K562 (cell line): ENCODE results near the gene MLANA. TPM values are rescaled to one million over a fixed set of nuclear protein-coding genes. Genes with fewer than 3 reads are reported as not detected.

Experiments
- ATAC-seq: fragments of 200-7000 bp; cut with Tn5 transposase; 3 replicates; pipeline ENCODE4 v1.9.1; 2020; ENCODE audit warnings: moderate library complexity
- BruUV-seq: library from RNA; stranded (reverse); fragments of 400-500 nt; replicated peaks from 2 replicates; lab custom pipeline; 2021; lab: Mats Ljungman, UMichigan
- CTCF ChIA-PET: fragments of 300-600 bp; formaldehyde crosslinking; extraction: SDS; loops from one replicate; lab custom pipeline; 2021; ENCODE audit warnings: low intra/inter-chr PET ratio; lab: Yijun Ruan, JAX
- POLR2A ChIA-PET: fragments of 300-600, 350-650 bp; sonication (Branson Sonifier 250); formaldehyde crosslinking; extraction: SDS; loops from one replicate; lab custom pipeline; 2021; ENCODE audit warnings: antibody characterized with exemption, inconsistent platforms; lab: Yijun Ruan, JAX
- DNase-seq, 4 experiments: peaks; one replicate each; pipeline versions ENCODE4 v3.0.0 to v3.0.0-alpha.2; 2011 to 2018; ENCODE audit warnings: low spot score in 3 of 4, mixed read lengths in 3 of 4; ENCODE audit errors: extremely low read depth in 1 of 4
- FAIRE-seq: peaks from 2 replicates; lab custom pipeline; 2011; peaks lifted over from hg19 to GRCh38; lab: Jason Lieb, UNC
- H2AFZ ChIP-seq: 2 replicates; pipeline ENCODE4 v1.6.0; 2011; ENCODE audit warnings: low read depth, low read length, control low read depth, inconsistent platforms
- H3K27ac ChIP-seq: fragments of 200-600 bp; 3 replicates; pipeline ENCODE4 v1.8.0; 2011; ENCODE audit warnings: low read depth, mild to moderate bottlenecking, control low read depth, inconsistent platforms, low read length, moderate library complexity, mixed read lengths; ENCODE audit errors: extremely low read depth
- H3K27me3 ChIP-seq, 2 experiments: fragments of 300-600 bp in 1 of 2; 2 replicates in 1 of 2; 3 replicates in 1 of 2; pipeline versions ENCODE4 v1.6.0 to v1.8.0; 2011; ENCODE audit warnings: inconsistent platforms in 2 of 2, low read length in 2 of 2, mild to moderate bottlenecking in 1 of 2, mixed read lengths in 1 of 2, moderate library complexity in 1 of 2; ENCODE audit not compliant: control insufficient read depth in 2 of 2, insufficient read depth in 2 of 2
- H3K36me3 ChIP-seq: fragments of 300-600 bp; 3 replicates; pipeline ENCODE4 v1.8.0; 2011; ENCODE audit warnings: mild to moderate bottlenecking, low read length, inconsistent platforms; ENCODE audit not compliant: control insufficient read depth, insufficient read depth
- H3K4me1 ChIP-seq, 2 experiments: fragments of 200-600 bp in 1 of 2; replicated peaks in 1 of 2; 2 replicates in 1 of 2; 3 replicates in 1 of 2; pipeline versions ENCODE4 v1.5.1 to v1.8.0; 2011; ENCODE audit warnings: inconsistent platforms in 2 of 2, low read length in 2 of 2, mild to moderate bottlenecking in 1 of 2, mixed read lengths in 1 of 2, moderate library complexity in 1 of 2; ENCODE audit not compliant: control insufficient read depth in 2 of 2, insufficient read depth in 2 of 2
- H3K4me2 ChIP-seq: 2 replicates; pipeline ENCODE4 v1.6.1; 2011; ENCODE audit warnings: low read length, control low read depth, inconsistent platforms, mixed read lengths; ENCODE audit not compliant: insufficient read depth
- H3K4me3 ChIP-seq: fragments of 200-600 bp; sonication (generic), shearing (Covaris generic); 2 replicates; pipeline ENCODE4 v1.5.1; 2016; ENCODE audit warnings: control low read depth, inconsistent platforms
- H3K79me2 ChIP-seq: fragments of 200-600 bp; 3 replicates; pipeline ENCODE4 v1.8.0; 2011; ENCODE audit warnings: low read length, inconsistent platforms; ENCODE audit not compliant: control insufficient read depth, insufficient read depth
- H3K9ac ChIP-seq, 2 experiments: 2 replicates each; pipeline versions ENCODE4 v1.6.0 to v1.6.1; 2011; ENCODE audit warnings: low read depth in 2 of 2, low read length in 2 of 2, control low read depth in 1 of 2, inconsistent platforms in 1 of 2, mild to moderate bottlenecking in 1 of 2, mixed read lengths in 1 of 2; ENCODE audit not compliant: insufficient read depth in 1 of 2
- H3K9me1 ChIP-seq: one replicate; pipeline ENCODE4 v1.6.0; 2011; ENCODE audit warnings: inconsistent platforms, mild to moderate bottlenecking, low read length, moderate library complexity; ENCODE audit not compliant: control insufficient read depth, insufficient read depth
- H3K9me3 ChIP-seq: replicated peaks from 2 replicates; pipeline ENCODE4 v1.5.1; 2011; ENCODE audit warnings: low read depth, low read length, inconsistent platforms; ENCODE audit not compliant: control insufficient read depth, insufficient read depth
- H4K20me1 ChIP-seq: replicated peaks from 2 replicates; pipeline ENCODE4 v1.6.1; 2011; ENCODE audit warnings: low read length, inconsistent platforms, mixed read lengths; ENCODE audit not compliant: control insufficient read depth, insufficient read depth
- ASH1L ChIP-seq: fragments of 450-650 bp; IDR thresholded peaks from 2 replicates; pipeline ENCODE4 v1.6.1; 2018; ENCODE audit warnings: borderline replicate concordance, mild to moderate bottlenecking, low read depth; ENCODE audit not compliant: partially characterized antibody
- E4F1 ChIP-seq: fragments of 250-450 bp; sonication (Bioruptor Pico); IDR thresholded peaks from 2 replicates; pipeline ENCODE4 v1.5.0; 2021; ENCODE audit warnings: mild to moderate bottlenecking, borderline replicate concordance
- FOS ChIP-seq: IDR thresholded peaks from 3 replicates; pipeline ENCODE4 v1.6.1; 2011; ENCODE audit not compliant: insufficient read length; ENCODE audit errors: extremely low read depth
- FOXP1 ChIP-seq: sonication (generic); formaldehyde crosslinking; IDR thresholded peaks from 2 replicates; pipeline ENCODE4 v1.8.0; 2022; ENCODE audit warnings: mild to moderate bottlenecking, missing genetic modification reagents
- JUND ChIP-seq, 2 experiments: IDR thresholded peaks; 2 replicates in 1 of 2; 3 replicates in 1 of 2; pipeline ENCODE4 v1.6.1; 2011; ENCODE audit warnings: borderline replicate concordance in 2 of 2, low read depth in 2 of 2, low read length in 2 of 2, improper control_type of control experiment in 1 of 2, missing biosample characterization in 1 of 2, missing genetic modification characterization in 1 of 2, missing genetic modification reagents in 1 of 2
- KAT2B ChIP-seq: IDR thresholded peaks from one replicate; pipeline ENCODE4 v1.6.1; 2012; ENCODE audit warnings: low read depth, mild to moderate bottlenecking, control low read depth, inconsistent platforms, low read length, moderate library complexity
- SMARCB1 ChIP-seq: IDR thresholded peaks from 2 replicates; pipeline ENCODE4 v1.6.1; 2011; ENCODE audit warnings: improper control_type of control experiment, low read depth; ENCODE audit not compliant: insufficient read length
- WGBS: fragments of 100-300 bp; shearing (Covaris generic); methylation state at CpG from one replicate; pipeline ENCODE4 v1.1.6; 2016; ENCODE audit warnings: low coverage, mixed read lengths; ENCODE audit not compliant: insufficient coverage; ENCODE audit errors: missing lambda C conversion rate; 5-methylcytosine and 5-hydroxymethylcytosine counted together
- in situ Hi-C: fragments of 300-500 bp; cut with MboI; formaldehyde crosslinking; loops from 4 replicates; pipeline ENCODE4 v1.15.0; 2018; ENCODE audit warnings: inconsistent platforms, mixed read lengths
- intact Hi-C: fragments of 100-400 bp; cut with micrococcal nuclease; formaldehyde crosslinking; loops from 2 replicates; pipeline ENCODE4 v1.14.2; 2022
- polyA plus RNA-seq, 8 experiments: library from polyadenylated mRNA; depleted of rRNA in 4 of 8; stranded (reverse) in 5 of 8; unstranded in 3 of 8; fragments of >200 nt; fragmentation: Nextera tagmentation in 2 of 8; fragmentation: Illumina TruSeq in 1 of 8; extraction: Ambion mirVana in 2 of 8; extraction: Trizol in 1 of 8; gene quantifications; 2 replicates each; pipeline versions ENCODE4 v1.2.1 to v1.2.3, GENCODE V29; 2011 to 2014; ENCODE audit warnings: inconsistent platforms in 1 of 8, missing spikeins in 1 of 8
- total RNA-seq, 7 experiments: library from RNA; depleted of rRNA in 6 of 7; stranded (reverse); fragments of >200 nt in 6 of 7; fragmentation: Illumina TruSeq in 2 of 7; extraction: Trizol in 2 of 7; gene quantifications; 2 replicates each; pipeline versions ENCODE4 v1.2.1 to v1.2.3, GENCODE V29; 2011 to 2021; ENCODE audit warnings: low replicate concordance in 1 of 7

The MLANA gene
- total and polyA plus RNA-seq, 9 of the 15 experiments (the other 6 are each of a cell fraction or from before 2014, with no cell fraction given): not detected

GRCh38 chr9:5915438-5915837 is 24.7 kb downstream of the MLANA start:
- no TSS peak for BruUV-seq
- intact Hi-C loops (no loop called here), in situ Hi-C loops (no loop called here)
- H3K79me2 ChIP-seq: no peaks in the 10 kb centered on the region
- H3K4me3 ChIP-seq: no peak overlapping the region
- no peak overlapping the region for H3K27ac ChIP-seq
- 0 out of 3 replicates have a peak, but pooled peaks cover 1% of the 10 kb centered on the region for H3K36me3 ChIP-seq
- no peak overlapping the region for H2AFZ ChIP-seq
- H4K20me1 ChIP-seq: no peaks in the 10 kb centered on the region
- WGBS: 46% methylated on average over 4 of the region's 4 CpGs
- TF ChIP-seq JUND (IDR thresholded peaks at IDR 0.05; ENCODE audit: borderline replicate concordance, low read depth, low read length) (no peak), JUND (tag; IDR thresholded peaks at IDR 0.05; ENCODE audit: borderline replicate concordance, low read depth, low read length) (no peak), E4F1 (CRISPR knock-in tag) (no peak), SMARCB1 (no peak), FOXP1 (no peak), KAT2B (no peak), ASH1L (no peak), FOS (no peak)
- H3K9ac ChIP-seq: no peak overlapping the region
- H3K9me1 ChIP-seq: no peaks in the 10 kb centered on the region
- no peak for DNase-seq
- H3K9me3 ChIP-seq: no peaks in the 10 kb centered on the region
- FAIRE-seq: no peak
- H3K4me2 ChIP-seq: no peak overlapping the region
- ChIA-PET POLR2A (no interaction called here), CTCF (no interaction called here)
- H3K27me3 ChIP-seq: no peaks in the 10 kb centered on the region
- H3K4me1 ChIP-seq: no peaks in the 10 kb centered on the region
- no peak for ATAC-seq
